RWPE1 (cell line): Measurements from ENCODE around the gene VMA21.

Source experiments
- CTCF ChIA-PET: fragments of 350-600 bp; sonication (Branson Sonifier 250); formaldehyde crosslinking; extraction: SDS; loops from one replicate; lab custom pipeline; 2021; lab: Yijun Ruan, JAX
- POLR2A ChIA-PET: fragments of 400-600 bp; formaldehyde crosslinking; extraction: SDS; loops from one replicate; lab custom pipeline; 2020; ENCODE audit warnings: antibody characterized with exemption; ENCODE audit not compliant: low non-redundant PET; lab: Yijun Ruan, JAX
- DNase-seq: peaks from one replicate; pipeline ENCODE4 v3.0.0; 2012; ENCODE audit warnings: low spot score
- H3K27ac ChIP-seq: fragments of 450-650 bp; 2 replicates; pipeline ENCODE4 v1.5.1; 2017
- TF ChIP-seq, protein P1 (sequence below): fragments of 450-650 bp; conservative IDR thresholded peaks from 2 replicates; pipeline ENCODE4 v1.5.1; 2017; ENCODE audit warnings: low read depth, mild to moderate bottlenecking

The VMA21 gene

DNA sequence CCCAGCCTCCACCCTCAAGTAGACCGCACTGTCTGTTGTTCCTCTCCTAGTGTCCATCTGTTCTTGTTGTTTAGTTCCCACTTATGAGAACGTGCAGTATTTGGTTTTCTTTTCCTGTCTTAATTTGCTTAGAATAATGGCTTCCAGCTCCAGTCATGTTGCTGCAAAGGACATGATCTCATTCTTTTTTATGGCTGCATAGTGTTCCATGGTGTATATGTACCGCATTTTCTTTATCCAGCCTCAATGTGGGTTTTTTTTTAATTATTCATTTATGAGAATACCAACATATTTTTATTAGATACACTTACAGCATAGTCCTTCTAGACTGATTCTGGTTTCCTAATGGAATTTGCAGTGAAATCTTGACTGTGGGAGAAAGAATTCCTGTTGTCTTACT is 1.3 kb downstream of the VMA21 start:
- ChIA-PET CTCF (no interaction called here), POLR2A (no interaction called here)
- H3K27ac ChIP-seq, result no peak overlapping the region
- TF ChIP-seq, protein P1, sequence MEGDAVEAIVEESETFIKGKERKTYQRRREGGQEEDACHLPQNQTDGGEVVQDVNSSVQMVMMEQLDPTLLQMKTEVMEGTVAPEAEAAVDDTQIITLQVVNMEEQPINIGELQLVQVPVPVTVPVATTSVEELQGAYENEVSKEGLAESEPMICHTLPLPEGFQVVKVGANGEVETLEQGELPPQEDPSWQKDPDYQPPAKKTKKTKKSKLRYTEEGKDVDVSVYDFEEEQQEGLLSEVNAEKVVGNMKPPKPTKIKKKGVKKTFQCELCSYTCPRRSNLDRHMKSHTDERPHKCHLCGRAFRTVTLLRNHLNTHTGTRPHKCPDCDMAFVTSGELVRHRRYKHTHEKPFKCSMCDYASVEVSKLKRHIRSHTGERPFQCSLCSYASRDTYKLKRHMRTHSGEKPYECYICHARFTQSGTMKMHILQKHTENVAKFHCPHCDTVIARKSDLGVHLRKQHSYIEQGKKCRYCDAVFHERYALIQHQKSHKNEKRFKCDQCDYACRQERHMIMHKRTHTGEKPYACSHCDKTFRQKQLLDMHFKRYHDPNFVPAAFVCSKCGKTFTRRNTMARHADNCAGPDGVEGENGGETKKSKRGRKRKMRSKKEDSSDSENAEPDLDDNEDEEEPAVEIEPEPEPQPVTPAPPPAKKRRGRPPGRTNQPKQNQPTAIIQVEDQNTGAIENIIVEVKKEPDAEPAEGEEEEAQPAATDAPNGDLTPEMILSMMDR, result no peak
- DNase-seq, result no peak

DNA sequence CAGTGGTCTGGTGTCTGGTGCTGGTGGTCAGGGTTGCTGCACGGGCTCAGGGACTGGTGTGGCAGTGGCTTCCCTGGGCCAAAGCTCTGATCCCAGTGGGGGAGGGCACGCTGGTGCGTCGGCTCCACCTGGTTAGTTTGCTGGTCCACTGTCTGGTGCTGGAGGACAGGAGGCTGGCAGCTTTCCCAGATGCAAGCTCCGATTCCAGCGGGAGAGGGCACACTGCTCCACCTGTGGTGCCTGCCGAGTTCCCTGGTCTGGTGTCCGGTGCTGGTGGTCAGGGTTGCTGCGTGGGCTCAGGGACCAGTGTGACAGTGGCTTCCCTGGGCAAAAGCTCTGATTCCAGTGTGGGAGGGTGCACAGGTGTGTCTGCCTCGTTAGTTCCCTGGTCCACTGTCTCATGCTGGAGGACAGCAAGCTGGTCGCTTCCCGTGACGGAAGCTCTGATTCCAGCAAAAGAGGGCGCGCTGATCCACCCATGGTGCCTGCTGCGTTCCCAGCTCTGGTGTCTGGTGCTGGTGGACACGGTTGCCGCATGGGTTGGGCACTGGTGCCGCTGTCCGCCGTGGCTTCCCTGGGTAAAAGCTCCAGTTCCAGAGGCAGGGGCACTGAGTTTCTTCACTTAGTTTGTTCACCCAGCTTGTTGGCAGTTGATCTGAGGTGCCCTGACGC is 5.8 kb downstream of the VMA21 start:
- POLR2A ChIA-PET, result no interaction called here

DNA sequence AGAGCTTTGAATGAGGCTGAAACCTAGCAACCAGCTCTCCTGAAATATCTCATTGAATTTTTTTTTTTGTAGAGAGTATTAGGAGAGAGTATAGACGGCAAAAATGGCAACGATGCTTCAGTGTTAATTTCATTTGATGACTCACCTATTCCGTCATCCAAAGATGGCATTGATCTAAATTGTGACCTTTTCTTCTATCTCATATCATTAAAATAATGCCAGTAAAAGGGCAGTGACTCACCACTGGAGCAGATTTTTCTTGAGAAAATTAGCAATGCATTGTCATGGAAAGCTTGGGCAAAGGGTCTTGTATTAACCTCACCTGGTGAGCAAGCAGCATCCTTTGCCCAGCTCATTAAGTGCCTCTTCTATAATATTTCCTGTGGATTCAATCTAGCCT is 19.6 kb downstream of the VMA21 start:
- TF ChIP-seq, protein P1, result no peak
- H3K27ac ChIP-seq, result no peak overlapping the region
- DNase-seq, result no peak
- ChIA-PET POLR2A (no interaction called here), CTCF (no interaction called here)

More for the DNA sequence above, 5.8 kb downstream of the VMA21 start:
- no peak overlapping the region for H3K27ac ChIP-seq
- no peak for DNase-seq
- TF ChIP-seq, protein P1, result no peak
- CTCF ChIA-PET, result no interaction called here

DNA sequence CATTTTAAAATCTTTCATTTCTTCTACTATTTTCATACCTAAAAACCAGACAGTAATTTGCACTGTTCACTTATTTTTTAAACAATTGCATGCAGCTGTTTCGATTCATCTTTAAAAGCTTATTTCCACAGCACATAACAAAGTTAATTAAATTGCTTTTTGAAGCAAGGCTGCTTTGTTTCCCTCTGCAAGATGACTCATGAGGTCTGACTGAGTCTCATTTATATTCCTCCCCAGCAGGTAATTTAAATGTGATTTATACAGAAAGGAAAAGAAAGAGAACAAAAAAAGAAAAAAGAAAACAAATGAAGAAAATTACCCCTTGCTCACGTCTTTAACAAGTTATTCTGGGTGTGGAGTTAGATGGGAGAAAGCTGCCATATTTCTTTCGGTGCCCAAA is 22.8 kb downstream of the VMA21 start:
- ChIA-PET POLR2A (no interaction called here), CTCF (no interaction called here)
- no peak overlapping the region for H3K27ac ChIP-seq
- DNase-seq, result no peak
- TF ChIP-seq, protein P1, result no peak

DNA sequence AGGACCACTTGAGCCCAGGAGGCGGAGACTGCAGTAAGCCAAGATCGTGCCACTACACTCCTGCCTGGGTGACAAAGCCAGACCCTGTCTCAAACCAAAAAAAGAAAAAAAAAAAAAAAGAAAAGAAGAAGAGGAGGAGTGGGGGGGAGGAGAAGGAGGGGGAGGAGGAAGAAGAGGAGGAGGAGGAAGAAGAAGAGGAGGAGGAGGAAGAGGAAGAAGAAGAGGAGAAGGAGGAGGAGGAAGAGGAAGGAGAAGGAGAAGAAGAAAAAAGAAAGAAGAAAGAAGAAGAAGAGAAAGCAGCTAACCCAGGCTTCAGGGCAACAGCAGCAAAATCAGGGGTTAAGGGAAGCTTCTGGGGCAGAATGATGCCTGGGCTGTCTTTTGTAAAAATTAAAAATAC is 27.5 kb downstream of the VMA21 start:
- H3K27ac ChIP-seq, result no peak overlapping the region
- ChIA-PET CTCF (no interaction called here), POLR2A (no interaction called here)
- no peak for DNase-seq
- TF ChIP-seq, protein P1, result no peak

DNA sequence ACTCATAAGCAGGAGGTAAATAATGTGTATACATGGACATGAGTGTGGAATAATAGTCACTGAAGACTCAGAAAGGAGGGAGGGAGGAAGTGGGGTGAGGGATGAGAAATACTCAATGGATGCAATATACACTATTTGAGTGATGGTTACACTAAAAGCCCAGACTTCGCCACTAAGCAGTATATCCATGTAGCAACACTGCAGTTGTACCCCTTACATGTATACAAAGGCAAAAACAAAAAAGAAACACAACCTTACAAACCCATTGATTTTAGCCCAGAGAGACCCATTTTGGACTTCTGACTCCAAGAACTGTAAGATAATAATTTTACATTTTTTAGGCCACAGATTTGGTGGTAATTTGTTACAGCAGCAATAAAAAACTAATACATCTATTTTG is 51.5 kb downstream of the VMA21 start:
- POLR2A ChIA-PET, result no interaction called here
- no peak for DNase-seq
- H3K27ac ChIP-seq, result no peak overlapping the region
- TF ChIP-seq, protein P1, result no peak
- CTCF ChIA-PET, result no interaction called here
